Fibroblast of skin of right quadriceps (primary cell): ENCODE data around the gene KIF3C.
"Not testable (repeated sequence)": the region's sequence is repeated elsewhere in the genome, so short reads cannot be mapped to it uniquely, and the experiment has no call there.

Experiments
- DNase-seq: peaks from one replicate; pipeline ENCODE4 v3.0.0-alpha.2; 2013

Gene KIF3C

GRCh38 chr2:25982273-25982967 lies at the start of gene KIF3C:
KIF3C (minus strand) TSS chr2:25982497; CDS start chr2:25981917, 580 bp downstream.
- DNase-seq: peak; percentile 61

GRCh38 chr2:26028083-26028482 lies 45.8 kb upstream of the KIF3C start:
- DNase-seq: not testable (repeated sequence)

GRCh38 chr2:26025509-26025908 lies 43.2 kb upstream of the KIF3C start:
- DNase-seq: no peak

GRCh38 chr2:26024260-26024659 lies 42.0 kb upstream of the KIF3C start:
- DNase-seq: no peak

GRCh38 chr2:26020231-26020640 lies 37.9 kb upstream of the KIF3C start:
- DNase-seq: no peak

- DNase-seq: peak; percentile 67
Measured at GRCh38 chr2:26018184-26019055, 36.1 kb upstream of the KIF3C start.

GRCh38 chr2:26017464-26018183 lies 35.3 kb upstream of the KIF3C start:
- DNase-seq: no peak

- not testable (repeated sequence) for DNase-seq
Measured at GRCh38 chr2:26016706-26017045, 34.4 kb upstream of the KIF3C start.

- DNase-seq: no peak
Measured at GRCh38 chr2:26016012-26016705, 33.9 kb upstream of the KIF3C start.

- DNase-seq: no peak
Measured at GRCh38 chr2:26013668-26014067, 31.4 kb upstream of the KIF3C start.

GRCh38 chr2:26011990-26012856 lies 29.9 kb upstream of the KIF3C start:
- no peak for DNase-seq

GRCh38 chr2:26011609-26011989 lies 29.3 kb upstream of the KIF3C start:
- no peak for DNase-seq

- DNase-seq: no peak
Measured at GRCh38 chr2:26010943-26011342, 28.6 kb upstream of the KIF3C start.

GRCh38 chr2:26009567-26009963 lies 27.3 kb upstream of the KIF3C start:
- DNase-seq: no peak

- DNase-seq: peak; percentile 53
Measured at GRCh38 chr2:26008851-26009566, 26.7 kb upstream of the KIF3C start.

GRCh38 chr2:26008095-26008494 lies 25.8 kb upstream of the KIF3C start:
- DNase-seq: no peak

GRCh38 chr2:26002632-26003310 lies 20.5 kb upstream of the KIF3C start:
- DNase-seq: no peak

- DNase-seq: no peak
Measured at GRCh38 chr2:26001743-26002351, 19.6 kb upstream of the KIF3C start.

GRCh38 chr2:26000561-26001082 lies 18.3 kb upstream of the KIF3C start:
- no peak for DNase-seq

- not testable (repeated sequence) for DNase-seq
Measured at GRCh38 chr2:25999406-25999805, 17.1 kb upstream of the KIF3C start.
